A673 (cell line): ENCODE measurements around the gene BICD2.

Experiments
- EZH2 ChIP-seq: fragments of 200-600 bp; sonication (generic); IDR thresholded peaks from 2 replicates; pipeline ENCODE4 v1.6.1; 2017; ENCODE audit warnings: borderline replicate concordance, low read depth, mild to moderate bottlenecking, mixed read lengths, antibody characterized with exemption, low read length; ENCODE audit not compliant: poor library complexity, severe bottlenecking
- TF ChIP-seq, protein P1 (sequence below): fragments of 300-800, 200-600 bp; sonication (generic); conservative IDR thresholded peaks from 2 replicates; pipeline ENCODE4 v1.5.1; 2017; ENCODE audit warnings: low read depth, mild to moderate bottlenecking, antibody characterized with exemption, low read length, moderate library complexity, mixed read lengths

DNA sequence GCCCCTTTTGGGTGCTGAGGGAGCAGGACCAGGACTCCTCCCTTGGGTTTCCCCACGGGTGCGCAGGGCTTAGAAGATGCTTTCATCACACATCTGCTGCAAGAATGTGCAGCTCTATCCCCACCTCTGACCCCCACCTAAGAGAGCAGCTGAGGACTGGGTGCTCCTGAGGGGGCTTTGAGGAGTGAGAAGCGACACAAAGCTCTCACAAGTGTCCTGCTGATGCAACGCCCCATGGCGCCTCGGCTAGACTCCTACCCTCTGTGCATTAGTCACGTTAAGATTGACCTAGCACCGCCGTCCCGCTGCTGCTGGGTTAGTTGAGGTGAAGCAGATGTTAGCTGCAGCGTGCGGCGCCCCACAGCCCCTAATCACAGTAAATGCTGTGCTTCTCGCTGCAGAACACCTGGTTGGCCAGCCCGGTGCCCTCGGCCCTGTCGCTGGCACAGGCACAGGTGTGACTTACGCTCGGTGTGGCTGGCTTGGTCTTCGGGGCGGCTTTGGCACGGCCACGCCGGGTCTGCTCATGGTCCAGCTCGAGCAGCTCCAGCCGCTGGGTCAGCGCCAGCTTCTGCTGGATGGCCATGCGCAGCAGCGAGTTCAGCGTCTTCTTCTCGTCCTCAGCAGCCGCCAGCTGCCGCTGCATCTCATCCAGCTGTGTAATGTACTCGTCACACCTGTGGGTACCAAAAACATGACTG is 49.7 kb downstream of the BICD2 start:
- TF ChIP-seq EZH2: no peak
- TF ChIP-seq, protein P1, sequence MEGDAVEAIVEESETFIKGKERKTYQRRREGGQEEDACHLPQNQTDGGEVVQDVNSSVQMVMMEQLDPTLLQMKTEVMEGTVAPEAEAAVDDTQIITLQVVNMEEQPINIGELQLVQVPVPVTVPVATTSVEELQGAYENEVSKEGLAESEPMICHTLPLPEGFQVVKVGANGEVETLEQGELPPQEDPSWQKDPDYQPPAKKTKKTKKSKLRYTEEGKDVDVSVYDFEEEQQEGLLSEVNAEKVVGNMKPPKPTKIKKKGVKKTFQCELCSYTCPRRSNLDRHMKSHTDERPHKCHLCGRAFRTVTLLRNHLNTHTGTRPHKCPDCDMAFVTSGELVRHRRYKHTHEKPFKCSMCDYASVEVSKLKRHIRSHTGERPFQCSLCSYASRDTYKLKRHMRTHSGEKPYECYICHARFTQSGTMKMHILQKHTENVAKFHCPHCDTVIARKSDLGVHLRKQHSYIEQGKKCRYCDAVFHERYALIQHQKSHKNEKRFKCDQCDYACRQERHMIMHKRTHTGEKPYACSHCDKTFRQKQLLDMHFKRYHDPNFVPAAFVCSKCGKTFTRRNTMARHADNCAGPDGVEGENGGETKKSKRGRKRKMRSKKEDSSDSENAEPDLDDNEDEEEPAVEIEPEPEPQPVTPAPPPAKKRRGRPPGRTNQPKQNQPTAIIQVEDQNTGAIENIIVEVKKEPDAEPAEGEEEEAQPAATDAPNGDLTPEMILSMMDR: no peak
